Stimulated activated CD4-positive, alpha-beta T cell treated with anti-CD3 and anti-CD28 coated beads, Interleukin-1b, Interleukin-23, amount 100 ng/mL, for 24 hours (primary cell): ENCODE data around the gene KCNH6.

Experiments used
- DNase-seq, 4 experiments: peaks; one replicate each; pipeline ENCODE4 v3.0.0-alpha.2; 2020; ENCODE audit warnings: low read depth in 4 of 4, low spot score in 1 of 4

Gene KCNH6, protein sequence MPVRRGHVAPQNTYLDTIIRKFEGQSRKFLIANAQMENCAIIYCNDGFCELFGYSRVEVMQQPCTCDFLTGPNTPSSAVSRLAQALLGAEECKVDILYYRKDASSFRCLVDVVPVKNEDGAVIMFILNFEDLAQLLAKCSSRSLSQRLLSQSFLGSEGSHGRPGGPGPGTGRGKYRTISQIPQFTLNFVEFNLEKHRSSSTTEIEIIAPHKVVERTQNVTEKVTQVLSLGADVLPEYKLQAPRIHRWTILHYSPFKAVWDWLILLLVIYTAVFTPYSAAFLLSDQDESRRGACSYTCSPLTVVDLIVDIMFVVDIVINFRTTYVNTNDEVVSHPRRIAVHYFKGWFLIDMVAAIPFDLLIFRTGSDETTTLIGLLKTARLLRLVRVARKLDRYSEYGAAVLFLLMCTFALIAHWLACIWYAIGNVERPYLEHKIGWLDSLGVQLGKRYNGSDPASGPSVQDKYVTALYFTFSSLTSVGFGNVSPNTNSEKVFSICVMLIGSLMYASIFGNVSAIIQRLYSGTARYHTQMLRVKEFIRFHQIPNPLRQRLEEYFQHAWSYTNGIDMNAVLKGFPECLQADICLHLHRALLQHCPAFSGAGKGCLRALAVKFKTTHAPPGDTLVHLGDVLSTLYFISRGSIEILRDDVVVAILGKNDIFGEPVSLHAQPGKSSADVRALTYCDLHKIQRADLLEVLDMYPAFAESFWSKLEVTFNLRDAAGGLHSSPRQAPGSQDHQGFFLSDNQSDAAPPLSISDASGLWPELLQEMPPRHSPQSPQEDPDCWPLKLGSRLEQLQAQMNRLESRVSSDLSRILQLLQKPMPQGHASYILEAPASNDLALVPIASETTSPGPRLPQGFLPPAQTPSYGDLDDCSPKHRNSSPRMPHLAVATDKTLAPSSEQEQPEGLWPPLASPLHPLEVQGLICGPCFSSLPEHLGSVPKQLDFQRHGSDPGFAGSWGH

DNA sequence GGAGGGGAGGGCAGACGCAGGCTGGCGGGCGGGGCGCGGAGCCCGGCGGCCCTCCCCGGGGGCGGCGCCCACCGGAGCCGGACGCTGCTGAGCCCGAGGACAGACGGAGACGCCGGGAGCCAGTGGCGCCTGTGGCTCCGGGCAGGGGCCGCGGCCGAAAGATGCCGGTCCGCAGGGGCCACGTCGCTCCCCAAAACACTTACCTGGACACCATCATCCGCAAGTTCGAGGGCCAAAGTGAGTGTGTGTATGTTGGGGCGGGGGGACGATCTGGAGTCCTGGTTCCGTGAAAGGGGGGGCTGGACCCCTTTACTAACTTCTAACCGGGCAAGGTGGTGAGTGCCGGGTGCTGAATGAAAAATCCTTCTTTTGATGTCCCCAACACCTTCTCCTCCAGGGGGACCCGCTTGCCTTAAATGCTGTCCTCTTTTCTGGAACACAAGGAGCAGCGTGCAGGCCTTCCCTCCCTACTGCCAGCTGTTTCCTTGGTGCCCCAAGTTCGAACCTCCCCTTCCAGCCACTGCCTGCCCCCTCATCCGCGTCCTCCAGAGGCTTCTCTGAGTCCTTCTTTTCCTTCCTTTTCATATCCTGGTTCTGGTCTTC is at the start of gene KCNH6:
Gene KCNH6 (plus strand): TSS at position 106 of the 603 bp plus-strand sequence. CDS start 56 bp downstream, at position 162.
- DNase-seq = no peak

DNA sequence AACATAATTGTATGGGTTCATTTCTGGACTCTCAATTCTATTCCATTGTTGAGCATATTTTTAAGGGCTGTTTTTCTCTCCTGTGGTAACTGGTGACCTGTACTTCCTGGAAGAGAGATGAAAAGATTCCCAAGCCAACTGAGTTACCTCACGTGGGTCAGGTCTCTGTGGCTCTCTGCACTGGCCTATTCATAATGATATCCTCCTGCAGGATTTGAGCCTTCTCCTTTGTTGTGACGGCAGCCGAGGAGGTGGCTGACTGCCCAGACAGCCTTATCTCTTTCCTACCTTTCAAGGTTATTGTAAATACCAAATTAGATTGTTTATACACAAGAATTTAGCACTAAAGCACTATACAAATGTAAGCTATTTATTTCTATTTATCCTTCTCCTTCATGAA is 49.0 kb upstream of the KCNH6 start:
- DNase-seq = no peak

DNA sequence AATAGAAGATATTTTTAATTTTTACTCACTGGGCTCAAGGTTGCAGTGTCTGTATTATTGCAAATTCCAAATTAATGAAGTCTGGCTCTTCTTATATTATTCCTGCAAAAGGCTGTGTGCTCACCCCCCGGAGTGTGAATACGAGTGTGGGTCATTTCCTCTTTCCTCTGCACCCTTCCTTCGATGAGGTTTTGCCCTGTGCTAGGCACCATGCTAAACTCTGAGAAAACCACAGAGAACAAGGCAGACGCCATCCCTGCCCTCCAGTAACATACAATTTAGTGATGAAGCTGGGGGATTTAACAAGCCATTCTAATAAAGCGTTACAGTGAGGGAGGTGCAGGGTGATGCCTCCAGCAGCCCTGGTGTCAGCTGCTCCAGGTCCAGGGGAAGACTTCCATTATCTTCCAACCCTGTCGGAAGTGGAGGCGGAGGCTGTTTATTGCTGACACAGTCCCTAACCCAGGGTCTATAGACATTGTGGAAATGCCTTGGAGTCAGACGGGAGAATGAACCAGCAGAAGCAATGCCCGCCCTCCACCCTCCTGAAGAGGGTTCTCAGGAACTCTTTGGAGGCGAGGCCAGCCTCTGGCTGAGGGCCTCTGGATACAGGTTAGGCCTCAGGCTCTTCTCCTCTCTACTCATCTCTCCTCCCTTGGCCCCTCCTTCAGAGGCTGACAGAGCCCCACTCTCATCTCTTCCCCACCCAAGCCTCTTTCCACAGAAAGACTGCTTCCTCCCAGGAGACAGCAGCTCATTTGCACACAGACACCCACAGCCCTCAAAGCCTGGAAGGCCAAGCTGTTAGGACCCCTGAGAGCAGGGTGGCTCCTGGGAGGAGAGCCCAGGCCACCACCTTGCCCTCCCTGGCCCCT is 48.3 kb upstream of the KCNH6 start:
- DNase-seq = no peak

DNA sequence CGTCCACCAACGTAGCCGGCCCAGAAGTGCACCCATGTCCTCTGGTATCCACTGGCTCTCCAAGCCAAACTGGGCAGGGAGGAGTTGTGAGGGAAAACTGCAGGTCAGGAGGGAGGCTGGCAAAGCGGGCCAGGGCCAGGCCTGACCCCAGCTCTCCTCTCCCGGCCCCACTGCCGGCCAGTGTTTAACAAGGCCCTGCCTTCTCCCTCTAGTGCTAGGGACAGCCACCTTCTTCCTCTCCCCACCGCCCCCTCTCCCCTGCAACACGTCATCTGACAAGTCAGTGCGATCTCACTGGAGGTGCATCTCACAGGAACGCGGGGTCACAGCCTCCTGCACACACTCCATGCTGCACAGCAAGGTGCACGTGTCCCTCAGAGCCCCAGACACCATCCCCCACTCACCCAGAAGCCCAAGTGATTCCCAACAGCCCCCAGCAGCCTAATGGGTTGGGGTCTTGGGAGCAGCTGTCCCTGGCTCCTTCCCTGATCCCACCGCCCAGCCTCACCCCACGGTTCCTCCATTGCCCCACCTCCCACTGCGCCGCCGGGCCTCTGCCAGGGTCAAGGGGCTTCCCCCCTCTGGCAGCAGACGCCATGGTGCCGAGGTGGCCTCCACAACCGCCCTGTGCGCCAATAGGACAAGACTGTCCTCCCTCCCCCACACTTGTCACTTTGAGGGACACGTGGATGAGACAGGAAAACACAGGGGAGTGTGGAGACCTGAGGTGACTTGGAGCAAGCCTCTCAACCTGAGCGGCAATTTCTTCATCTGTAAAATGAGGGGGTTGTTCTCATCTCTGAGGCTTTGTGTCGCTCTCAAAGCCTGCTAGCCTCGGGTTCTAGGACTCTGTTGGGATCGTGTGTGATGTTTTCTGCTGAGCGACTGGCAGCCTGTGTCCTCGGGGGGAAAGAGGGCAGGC is 47.4 kb upstream of the KCNH6 start:
- no peak for DNase-seq

DNA sequence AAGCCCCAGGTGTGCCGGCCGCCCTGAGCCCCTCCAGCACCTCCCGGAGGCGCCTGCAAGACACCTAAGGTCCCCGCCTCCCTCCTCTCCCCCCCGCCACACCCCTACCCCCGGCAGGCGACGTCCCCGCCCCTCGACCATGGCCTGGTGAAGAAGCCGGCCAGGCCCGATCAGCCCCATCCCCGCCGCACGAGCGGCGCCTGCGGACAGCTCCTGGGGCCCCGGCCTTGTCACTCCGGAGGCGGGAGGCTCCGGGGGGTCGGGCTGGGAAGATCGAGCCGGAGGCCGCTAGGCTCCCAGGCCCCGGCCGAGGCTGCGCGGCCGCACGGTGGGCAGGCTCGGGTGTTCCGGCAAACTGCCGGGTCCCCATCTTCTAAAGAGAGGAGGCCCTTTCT is 46.7 kb upstream of the KCNH6 start:
- DNase-seq = no peak

DNA sequence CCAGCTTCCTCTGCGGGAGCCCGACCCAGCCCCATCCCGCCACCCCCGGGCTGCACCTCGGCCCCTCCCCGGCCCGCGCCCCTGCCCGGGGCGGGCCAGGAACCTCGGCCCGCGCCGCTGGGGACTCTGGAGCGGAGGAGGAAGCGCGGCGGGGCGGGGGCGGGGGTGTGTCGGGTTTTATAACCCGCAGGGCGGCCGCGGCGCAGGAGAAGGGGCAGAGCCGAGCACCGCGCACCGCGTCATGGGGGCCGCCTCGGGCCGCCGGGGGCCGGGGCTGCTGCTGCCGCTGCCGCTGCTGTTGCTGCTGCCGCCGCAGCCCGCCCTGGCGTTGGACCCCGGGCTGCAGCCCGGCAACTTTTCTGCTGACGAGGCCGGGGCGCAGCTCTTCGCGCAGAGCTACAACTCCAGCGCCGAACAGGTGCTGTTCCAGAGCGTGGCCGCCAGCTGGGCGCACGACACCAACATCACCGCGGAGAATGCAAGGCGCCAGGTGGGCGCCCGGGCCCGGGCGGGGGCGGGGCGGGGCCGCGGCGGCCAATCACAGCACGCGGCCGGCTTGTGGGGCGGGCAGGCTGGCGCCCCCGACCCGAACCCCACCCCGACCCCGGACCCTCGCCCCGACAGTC is 46.2 kb upstream of the KCNH6 start, which contains the start of gene ACE:
Gene ACE (plus strand): TSS at position 208 of the 626 bp plus-strand sequence. CDS start 34 bp downstream, at position 242.
- peak in 1 of 4 experiments; percentile 8 for DNase-seq

DNA sequence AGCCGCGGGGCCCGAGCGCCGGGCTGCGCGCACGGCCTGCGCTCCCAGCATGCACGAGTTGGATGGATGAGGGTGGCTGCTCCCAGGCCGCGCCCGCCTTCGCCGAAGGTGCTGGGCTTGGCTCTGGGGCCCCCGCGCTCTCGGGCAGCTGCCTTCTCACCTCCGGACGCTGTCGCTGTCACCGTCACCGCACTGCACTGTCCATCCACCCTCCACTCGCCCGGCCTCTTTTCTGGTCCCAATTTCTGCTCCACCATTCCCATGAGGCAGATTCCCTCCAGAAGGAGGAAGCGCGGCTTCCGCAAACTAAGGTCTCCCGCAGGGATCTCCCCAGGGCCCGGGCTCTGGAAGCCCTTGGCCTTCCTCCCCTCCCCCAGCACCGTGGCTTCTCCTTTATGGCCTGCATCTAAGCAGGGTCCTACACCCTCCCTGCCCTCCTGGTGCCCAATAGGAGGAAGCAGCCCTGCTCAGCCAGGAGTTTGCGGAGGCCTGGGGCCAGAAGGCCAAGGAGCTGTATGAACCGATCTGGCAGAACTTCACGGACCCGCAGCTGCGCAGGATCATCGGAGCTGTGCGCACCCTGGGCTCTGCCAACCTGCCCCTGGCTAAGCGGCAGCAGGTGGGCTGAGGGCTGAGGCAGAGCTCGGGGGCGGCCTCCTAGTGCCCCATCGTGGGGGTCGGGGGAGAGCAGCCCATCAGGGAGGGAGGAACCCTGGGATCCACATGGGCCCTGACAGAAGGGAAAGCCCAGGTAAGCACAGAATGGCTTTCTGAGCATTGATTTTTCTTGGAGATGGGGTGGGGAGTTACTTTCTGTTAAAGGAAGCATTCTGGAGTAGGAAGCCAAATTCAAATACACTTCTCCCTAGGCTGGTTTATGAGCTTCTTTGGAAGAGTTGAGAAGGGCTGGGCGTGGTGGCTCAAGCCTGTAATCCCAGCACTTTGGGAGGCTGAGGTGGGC is 45.4 kb upstream of the KCNH6 start:
- no peak for DNase-seq

DNA sequence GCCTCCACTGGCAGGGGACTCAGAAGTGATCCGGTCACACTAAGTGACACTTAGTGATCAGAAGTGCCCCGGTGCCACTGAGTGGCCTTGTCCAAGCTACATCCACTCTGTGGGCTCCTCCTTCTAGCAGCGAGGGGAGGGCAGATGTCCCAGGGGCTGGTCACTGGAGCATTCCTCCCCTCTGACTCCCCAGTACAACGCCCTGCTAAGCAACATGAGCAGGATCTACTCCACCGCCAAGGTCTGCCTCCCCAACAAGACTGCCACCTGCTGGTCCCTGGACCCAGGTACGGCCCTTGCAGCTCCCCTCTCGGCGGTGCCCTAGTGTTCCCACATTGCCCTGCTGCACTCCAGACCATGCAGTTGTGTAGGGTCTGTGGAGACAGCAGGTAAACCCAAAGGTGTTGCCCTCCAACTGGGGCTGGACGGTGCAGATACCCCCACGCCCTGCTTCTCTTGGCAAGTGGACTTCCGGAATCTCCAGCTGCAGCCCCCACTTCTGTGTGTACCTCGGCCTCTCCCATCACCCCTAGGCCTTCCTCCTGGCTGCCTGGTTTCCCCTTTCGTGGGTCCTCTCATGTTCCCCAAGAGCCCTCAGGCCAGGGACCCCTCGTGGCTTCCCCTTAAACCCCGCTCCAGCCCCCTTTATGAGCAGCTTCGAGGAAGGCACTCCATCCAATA is 44.2 kb upstream of the KCNH6 start:
- peak; percentile 47 to 66 (median 56) for DNase-seq

DNA sequence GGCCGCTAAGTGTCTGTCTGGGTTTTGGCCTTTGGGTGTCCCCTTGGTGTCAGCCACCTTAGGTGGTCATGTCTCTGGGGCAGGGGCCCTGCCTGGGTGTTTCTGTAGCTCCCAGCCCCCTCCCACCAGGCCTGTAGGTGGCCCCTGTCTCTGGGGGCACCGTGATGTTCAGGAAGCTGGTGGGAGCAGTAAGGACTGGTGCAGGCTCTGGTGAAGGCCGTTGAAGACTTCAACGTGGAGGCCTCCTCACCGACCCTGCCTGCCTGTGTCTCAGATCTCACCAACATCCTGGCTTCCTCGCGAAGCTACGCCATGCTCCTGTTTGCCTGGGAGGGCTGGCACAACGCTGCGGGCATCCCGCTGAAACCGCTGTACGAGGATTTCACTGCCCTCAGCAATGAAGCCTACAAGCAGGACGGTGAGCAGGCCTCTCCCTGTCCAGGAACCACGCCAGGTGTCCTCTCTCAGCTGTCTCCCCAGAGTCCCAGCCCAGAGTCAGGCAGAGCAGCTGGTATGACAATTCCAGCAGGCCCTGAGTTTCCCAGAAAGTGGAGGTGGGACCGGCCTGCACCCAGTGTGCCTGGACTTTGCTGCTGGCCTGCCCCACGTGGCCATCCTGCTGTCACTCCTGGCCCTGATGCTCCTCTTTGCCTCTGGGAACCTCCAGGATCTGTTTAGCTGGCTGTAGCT is 43.5 kb upstream of the KCNH6 start:
- DNase-seq = no peak

DNA sequence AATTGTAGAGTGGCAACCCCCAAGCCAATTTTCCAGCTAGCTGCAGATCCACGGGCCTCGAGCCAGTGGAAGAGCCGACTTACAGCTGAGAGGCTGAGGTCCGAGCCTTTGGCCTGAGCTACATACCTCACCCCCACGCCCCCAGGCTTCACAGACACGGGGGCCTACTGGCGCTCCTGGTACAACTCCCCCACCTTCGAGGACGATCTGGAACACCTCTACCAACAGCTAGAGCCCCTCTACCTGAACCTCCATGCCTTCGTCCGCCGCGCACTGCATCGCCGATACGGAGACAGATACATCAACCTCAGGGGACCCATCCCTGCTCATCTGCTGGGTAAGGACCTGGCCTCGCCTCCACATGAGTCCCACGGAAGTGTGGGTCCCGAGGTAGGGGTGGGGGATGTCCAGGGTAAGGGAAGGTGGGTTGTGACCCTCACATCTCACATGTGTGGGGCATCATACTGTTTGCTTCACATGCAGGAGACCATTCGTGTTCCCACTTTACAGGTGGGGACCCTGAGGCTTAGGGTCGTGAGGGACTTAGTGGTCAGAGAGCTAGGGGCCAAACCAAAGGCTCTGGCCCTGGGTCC is 42.9 kb upstream of the KCNH6 start:
- DNase-seq = no peak

DNA sequence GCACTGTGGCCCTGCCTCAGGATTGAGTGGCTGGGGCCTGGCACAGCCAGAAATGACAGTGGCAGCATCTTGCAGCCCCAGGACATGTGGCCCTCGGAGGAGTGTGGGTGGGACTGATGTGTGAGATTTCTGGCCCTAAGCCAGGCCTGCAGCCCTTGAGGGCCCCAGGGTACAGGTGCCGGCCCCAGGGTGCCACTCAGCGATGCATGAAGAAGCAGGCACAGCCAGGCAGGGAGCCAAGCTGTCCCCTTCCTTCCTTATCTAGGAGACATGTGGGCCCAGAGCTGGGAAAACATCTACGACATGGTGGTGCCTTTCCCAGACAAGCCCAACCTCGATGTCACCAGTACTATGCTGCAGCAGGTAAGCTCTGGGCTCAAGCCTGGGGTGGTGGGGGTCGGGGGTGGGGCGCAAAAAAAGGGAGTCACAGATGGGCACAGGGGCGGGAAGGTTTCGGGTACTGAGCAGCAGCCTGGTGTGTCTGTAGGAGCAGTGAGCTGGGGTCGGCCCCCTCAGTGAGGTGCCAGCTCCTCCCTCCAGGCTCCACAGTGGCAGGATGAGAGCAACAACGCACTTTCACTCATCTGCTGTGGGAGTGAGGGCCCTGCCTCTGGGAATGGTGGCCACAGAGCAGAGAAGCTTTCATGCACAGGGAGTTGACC is 42.2 kb upstream of the KCNH6 start:
- no peak for DNase-seq

DNA sequence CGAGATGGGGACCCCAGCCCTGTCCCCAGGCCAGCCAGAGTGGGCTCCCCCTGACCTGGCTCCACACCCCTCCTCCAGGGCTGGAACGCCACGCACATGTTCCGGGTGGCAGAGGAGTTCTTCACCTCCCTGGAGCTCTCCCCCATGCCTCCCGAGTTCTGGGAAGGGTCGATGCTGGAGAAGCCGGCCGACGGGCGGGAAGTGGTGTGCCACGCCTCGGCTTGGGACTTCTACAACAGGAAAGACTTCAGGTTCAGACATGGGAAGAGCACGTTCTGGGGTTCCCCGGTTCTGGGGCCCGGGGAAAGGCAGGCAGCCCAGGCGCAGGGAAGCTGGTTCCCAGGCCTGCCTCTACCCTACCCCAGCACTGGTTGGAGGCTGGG is 41.7 kb upstream of the KCNH6 start:
- no peak for DNase-seq

DNA sequence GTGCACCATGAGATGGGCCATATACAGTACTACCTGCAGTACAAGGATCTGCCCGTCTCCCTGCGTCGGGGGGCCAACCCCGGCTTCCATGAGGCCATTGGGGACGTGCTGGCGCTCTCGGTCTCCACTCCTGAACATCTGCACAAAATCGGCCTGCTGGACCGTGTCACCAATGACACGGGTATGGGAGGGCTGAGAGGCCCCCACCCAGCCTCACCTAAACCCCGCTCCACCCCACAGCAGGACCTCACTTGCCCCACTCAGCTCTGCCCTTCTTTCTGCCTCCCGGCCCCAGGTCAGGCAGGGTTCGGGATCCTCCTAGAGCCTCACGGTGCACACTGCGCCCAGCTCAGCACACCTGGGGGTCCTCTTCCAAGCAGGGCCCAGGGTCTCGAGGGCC is 40.6 kb upstream of the KCNH6 start:
- no peak for DNase-seq

DNA sequence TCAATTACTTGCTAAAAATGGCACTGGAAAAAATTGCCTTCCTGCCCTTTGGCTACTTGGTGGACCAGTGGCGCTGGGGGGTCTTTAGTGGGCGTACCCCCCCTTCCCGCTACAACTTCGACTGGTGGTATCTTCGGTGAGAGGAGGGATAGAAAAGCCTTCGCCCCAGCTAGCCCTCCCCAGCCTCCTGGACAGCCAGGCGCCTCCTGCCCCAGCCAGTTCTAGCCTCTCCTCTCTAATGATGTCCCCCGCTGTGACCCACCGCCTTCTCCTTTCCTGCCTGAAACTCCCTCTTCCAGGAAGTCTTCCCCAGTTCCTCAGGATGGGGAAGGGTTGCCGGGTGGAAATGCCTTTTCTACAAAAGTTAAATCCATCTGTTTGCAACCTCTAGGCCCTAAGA is 40.1 kb upstream of the KCNH6 start:
- no peak for DNase-seq

DNA sequence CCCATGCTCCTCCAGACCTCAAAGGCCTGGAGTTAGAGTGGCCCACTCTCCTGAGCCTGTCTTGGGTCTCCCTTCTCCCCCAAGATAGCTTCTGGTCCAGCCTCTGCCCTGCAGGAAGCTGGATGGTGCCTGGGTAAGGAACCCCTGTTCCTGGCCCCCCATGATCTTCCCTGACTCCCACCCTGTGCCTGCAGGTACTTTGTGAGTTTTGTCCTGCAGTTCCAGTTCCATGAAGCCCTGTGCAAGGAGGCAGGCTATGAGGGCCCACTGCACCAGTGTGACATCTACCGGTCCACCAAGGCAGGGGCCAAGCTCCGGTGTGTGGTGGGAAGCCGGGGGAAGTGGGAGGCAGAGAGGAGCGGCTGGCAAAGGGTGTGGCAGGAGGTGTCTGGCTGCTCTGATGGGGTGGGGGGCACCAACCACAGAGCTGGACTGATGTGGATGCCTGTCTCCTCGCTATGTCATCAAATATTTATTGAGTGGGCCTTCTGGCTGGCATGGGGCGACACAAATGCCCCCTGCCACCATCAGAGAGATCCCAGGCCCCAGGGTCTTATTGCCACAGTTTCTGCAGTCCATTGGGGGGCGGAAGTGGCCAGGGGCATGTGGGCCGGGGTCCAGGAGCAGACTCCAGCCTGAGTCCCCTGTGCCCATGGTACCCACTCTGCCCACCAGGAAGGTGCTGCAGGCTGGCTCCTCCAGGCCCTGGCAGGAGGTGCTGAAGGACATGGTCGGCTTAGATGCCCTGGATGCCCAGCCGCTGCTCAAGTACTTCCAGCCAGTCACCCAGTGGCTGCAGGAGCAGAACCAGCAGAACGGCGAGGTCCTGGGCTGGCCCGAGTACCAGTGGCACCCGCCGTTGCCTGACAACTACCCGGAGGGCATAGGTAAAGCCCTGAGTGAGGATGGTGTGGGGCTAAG is 39.2 kb upstream of the KCNH6 start:
- DNase-seq = no peak
